Lung (tissue), 12 donors: ENCODE results near the gene PEX5L. TPM values are rescaled to one million over a fixed set of nuclear protein-coding genes. Genes with fewer than 3 reads are reported as not detected.
"Not testable (repeated sequence)": the region's sequence is repeated elsewhere in the genome, so short reads cannot be mapped to it uniquely, and the experiment has no call there.

Experiments
- ATAC-seq: fragments of 200-7000 bp; cut with Tn5 transposase; one replicate; pipeline ENCODE4 v1.9.1; 2020; ENCODE audit warnings: moderate number of reproducible peaks; ENCODE audit not compliant: insufficient read depth, low FRiP score
- DNase-seq, 3 donors: peaks; one replicate each; pipeline ENCODE4 v3.0.0-alpha.2; 2013 to 2017
- H3K27ac ChIP-seq, 2 donors: one replicate each; pipeline ENCODE4 v1.5.1; 2013; ENCODE audit warnings: mild to moderate bottlenecking in 2 of 2, moderate library complexity in 2 of 2, control low read depth in 1 of 2, inconsistent platforms in 1 of 2, low read depth in 1 of 2, low read length in 1 of 2
- H3K27me3 ChIP-seq, 3 donors: one replicate each; pipeline ENCODE4 v1.5.1; 2013; ENCODE audit warnings: low read length in 2 of 3; ENCODE audit not compliant: control insufficient read depth in 3 of 3, insufficient read depth in 3 of 3
- H3K36me3 ChIP-seq, 4 donors: one replicate each; pipeline ENCODE4 v1.5.1; 2013; ENCODE audit warnings: low read length in 4 of 4, mild to moderate bottlenecking in 1 of 4, moderate library complexity in 1 of 4; ENCODE audit not compliant: control insufficient read depth in 4 of 4, insufficient read depth in 4 of 4
- H3K4me1 ChIP-seq, 5 donors: one replicate each; pipeline ENCODE4 v1.5.1; 2013; ENCODE audit warnings: low read length in 5 of 5, mild to moderate bottlenecking in 2 of 5, moderate library complexity in 1 of 5; ENCODE audit not compliant: control insufficient read depth in 5 of 5, insufficient read depth in 5 of 5
- H3K4me3 ChIP-seq: one replicate; pipeline ENCODE4 v1.5.1; 2013; ENCODE audit warnings: mild to moderate bottlenecking, control low read depth, moderate library complexity
- H3K9ac ChIP-seq, 2 donors: one replicate each; pipeline ENCODE4 v1.5.1; 2013; ENCODE audit warnings: low read length in 2 of 2, control low read depth in 1 of 2; ENCODE audit not compliant: insufficient read depth in 1 of 2
- H3K9me3 ChIP-seq, 4 donors: one replicate each; pipeline ENCODE4 v1.5.1; 2013; ENCODE audit warnings: low read length in 3 of 4, mild to moderate bottlenecking in 1 of 4, moderate library complexity in 1 of 4; ENCODE audit not compliant: control insufficient read depth in 4 of 4, insufficient read depth in 3 of 4
- CTCF ChIP-seq: IDR thresholded peaks from 2 replicates; pipeline ENCODE4 v1.5.1; 2012; ENCODE audit warnings: mild to moderate bottlenecking; ENCODE audit errors: control extremely low read depth, extremely low read depth
- WGBS, 2 donors: extraction: QIAGEN DNeasy Blood & Tissue Kit; methylation state at CpG; one replicate each; pipeline ENCODE4 v1.1.7; 2013; 5-methylcytosine and 5-hydroxymethylcytosine counted together
- polyA plus RNA-seq, 2 donors: library from polyadenylated mRNA; stranded (reverse); fragments of 200-250 nt; gene quantifications; one replicate each; pipeline ENCODE4 v1.2.1, GENCODE V29; 2013
- total RNA-seq, 2 donors: library from RNA; depleted of rRNA in 1 of 2; stranded (reverse); fragments of >200 nt in 1 of 2; gene quantifications; one replicate each; pipeline ENCODE4 v1.2.1, GENCODE V29; 2014 to 2021
- donor health status: control.
- donor health status: control.
- donor health status: Bipolar disorder and iron deficiency.
- donor health status: healthy.
- donor health status: DM: yes; HTN: yes; CAD: no.

Gene PEX5L
- total and polyA plus RNA-seq, 4 donors: 0.02 to 0.80 (median 0.09) TPM

DNA sequence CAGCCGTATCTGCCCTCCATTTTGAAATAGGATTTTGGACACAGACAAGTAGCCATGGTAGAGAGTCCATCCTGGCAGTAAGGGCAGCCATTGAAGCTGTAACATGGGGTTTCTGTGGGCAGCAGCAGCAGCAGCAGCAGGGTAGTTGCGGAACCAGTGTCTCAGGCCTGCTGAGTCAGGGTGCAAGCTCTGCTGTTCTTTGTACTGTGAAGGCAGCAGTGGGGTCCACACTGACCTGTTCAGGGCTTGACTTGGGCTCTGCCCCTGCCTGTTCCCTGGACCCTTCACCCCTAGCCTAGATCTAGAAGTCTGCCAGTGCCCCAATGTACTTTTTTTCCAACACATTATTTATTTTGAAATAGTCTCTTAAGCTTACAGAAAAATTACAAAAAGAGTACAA, 9.7 kb downstream of the PEX5L start:
- no peak for ATAC-seq
- Histone ChIP-seq H3K36me3 (no peaks in the 10 kb centered on the region), H3K27ac (no peak overlapping the region), H3K9ac (no peak overlapping the region), H3K9me3 (no peaks in the 10 kb centered on the region), H3K27me3 (no peaks in the 10 kb centered on the region), H3K4me1 (no peaks in the 10 kb centered on the region), H3K4me3 (no peak overlapping the region)
- 93 to 98% methylated on average over 2 of the region's 2 CpGs for WGBS, 2 donors
- TF ChIP-seq CTCF: no peak
- no peak for DNase-seq

DNA sequence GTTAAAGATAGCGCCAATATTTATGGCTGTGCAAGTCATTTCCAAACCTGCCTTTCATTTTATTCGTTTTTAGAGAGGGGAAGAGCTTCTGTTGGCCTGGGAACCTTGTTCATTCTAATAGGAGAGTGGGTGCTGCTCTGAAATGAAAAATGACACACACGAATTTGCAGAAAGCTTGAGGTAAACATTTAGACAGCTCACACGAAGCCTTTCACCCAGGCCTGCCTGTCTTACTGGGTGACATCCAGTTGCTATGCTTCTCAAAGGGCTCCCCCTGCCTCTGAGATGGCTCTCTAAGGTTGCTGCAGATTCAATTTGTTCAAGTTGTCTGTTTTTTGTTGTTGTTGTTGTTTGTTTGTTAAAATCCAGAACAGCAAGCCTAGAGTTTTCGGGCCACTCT, 18.2 kb downstream of the PEX5L start:
- H3K27ac ChIP-seq: no peak overlapping the region
- H3K36me3 ChIP-seq: no peaks in the 10 kb centered on the region
- DNase-seq (no peak), ATAC-seq (no peak)
- no peak overlapping the region for H3K4me3 ChIP-seq
- 59 to 70% methylated on average over 5 of the region's 5 CpGs for WGBS, 2 donors
- H3K27me3 ChIP-seq: no peaks in the 10 kb centered on the region
- no peak for TF ChIP-seq CTCF
- no peak overlapping the region for H3K9ac ChIP-seq
- no peaks in the 10 kb centered on the region for H3K9me3 ChIP-seq
- no peaks in the 10 kb centered on the region for H3K4me1 ChIP-seq

DNA sequence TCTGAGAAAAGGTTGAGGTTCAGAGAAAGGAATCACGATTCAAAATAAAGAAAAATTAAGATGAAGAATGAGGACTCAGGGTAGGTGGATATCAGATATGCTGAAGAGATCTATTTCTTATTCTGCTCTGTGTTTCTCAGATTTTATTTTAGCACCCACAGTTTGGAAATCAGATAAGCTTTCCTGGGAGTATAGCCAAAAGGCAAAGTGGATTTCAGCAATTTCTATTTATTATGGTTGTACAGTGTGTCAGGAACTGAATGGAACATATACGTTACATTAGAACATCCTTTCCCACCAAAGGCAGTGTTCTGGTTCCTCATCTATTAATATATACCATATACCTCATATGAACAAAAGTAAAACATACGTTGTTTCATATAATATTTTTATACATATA, 18.9 kb downstream of the PEX5L start:
- Histone ChIP-seq H3K9me3 (no peaks in the 10 kb centered on the region), H3K27ac (no peak overlapping the region), H3K36me3 (no peaks in the 10 kb centered on the region), H3K4me3 (no peak overlapping the region), H3K9ac (no peak overlapping the region), H3K27me3 (no peaks in the 10 kb centered on the region), H3K4me1 (no peaks in the 10 kb centered on the region)
- DNase-seq: peak in 1 of 3 donors; percentile 0
- 75 to 87% methylated on average over 3 of the region's 3 CpGs for WGBS, 2 donors
- TF ChIP-seq CTCF: no peak
- no peak for ATAC-seq

DNA sequence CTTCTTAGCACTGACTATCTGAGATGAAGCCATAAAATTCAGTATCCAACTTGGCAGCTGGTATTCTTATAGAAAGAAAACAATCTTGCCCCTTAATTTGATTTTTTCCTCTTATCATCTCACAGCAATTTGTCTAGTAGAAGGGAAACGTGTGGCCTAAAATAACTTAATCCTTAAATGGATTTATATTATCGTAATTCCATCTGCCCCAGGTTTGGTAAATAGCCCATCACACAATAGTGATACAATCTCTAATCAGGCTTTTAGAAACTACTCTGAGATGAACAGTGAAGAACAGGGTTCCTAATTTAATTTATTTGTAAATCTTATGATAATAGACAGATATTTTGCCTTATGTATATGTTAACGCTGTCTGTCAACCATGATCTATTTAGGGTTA, 24.8 kb downstream of the PEX5L start:
- Histone ChIP-seq H3K27me3 (no peaks in the 10 kb centered on the region), H3K9ac (no peak overlapping the region), H3K27ac (no peak overlapping the region), H3K4me1 (no peaks in the 10 kb centered on the region), H3K4me3 (no peak overlapping the region), H3K9me3 (peaks cover 0 to 8% (median 0%) of the 10 kb centered on the region in 4 donors), H3K36me3 (no peaks in the 10 kb centered on the region)
- ATAC-seq (no peak), DNase-seq (no peak)
- 83 to 88% methylated on average over 3 of the region's 3 CpGs for WGBS, 2 donors
- no peak for TF ChIP-seq CTCF

DNA sequence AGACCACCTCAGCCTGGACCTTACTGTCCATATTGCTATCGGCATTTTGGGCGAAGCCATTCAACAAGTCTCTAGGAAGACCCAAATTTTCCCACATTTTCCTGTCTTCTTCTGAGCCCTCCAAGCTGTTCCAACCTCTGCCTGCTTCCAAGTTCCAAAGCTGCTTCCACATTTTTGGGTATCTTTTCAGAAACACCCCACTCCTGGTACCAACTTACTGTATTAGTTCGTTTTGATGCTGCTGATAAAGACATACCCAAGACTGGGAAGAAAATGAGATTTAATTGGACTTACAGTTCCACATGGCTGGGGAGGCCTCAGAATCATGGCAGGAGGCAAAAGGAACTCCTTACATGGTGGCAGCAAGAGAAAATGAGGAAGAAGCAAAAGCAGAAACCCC, 28.4 kb downstream of the PEX5L start:
- H3K27me3 ChIP-seq, DNase-seq, H3K4me3 ChIP-seq, H3K9me3 ChIP-seq, ATAC-seq, H3K4me1 ChIP-seq, H3K27ac ChIP-seq, H3K9ac ChIP-seq, H3K36me3 ChIP-seq: not testable (repeated sequence)
- 89% methylated on average over 3 of the region's 3 CpGs for WGBS, 2 donors
